WTC11 (cell line): ENCODE measurements around the gene NR1I2. TPM values are rescaled to one million over a fixed set of nuclear protein-coding genes. Genes with fewer than 3 reads are reported as not detected.

Experiments used
- ATAC-seq: fragments of 200-7000 bp; cut with Tn5 transposase; 2 replicates; pipeline ENCODE4 v1.10.0; 2021; ENCODE audit warnings: mild to moderate bottlenecking, moderate library complexity
- Bru-seq: library from RNA; stranded (reverse); fragments of 400-500 nt; gene quantifications from one replicate; lab custom pipeline; 2021; lab: Mats Ljungman, UMichigan
- CTCF ChIA-PET: fragments of 300-600 bp; sonication (Branson Sonifier 250); formaldehyde crosslinking; loops from one replicate; lab custom pipeline; 2021; ENCODE audit warnings: antibody characterized with exemption; lab: Charles Lee
- POLR2A ChIA-PET: fragments of 350-600 bp; sonication (Branson Sonifier 250); formaldehyde crosslinking; loops from one replicate; lab custom pipeline; 2021; ENCODE audit warnings: antibody characterized with exemption; lab: Charles Lee
- DNase-seq: peaks from one replicate; pipeline ENCODE4 v3.0.0; 2021; ENCODE audit warnings: low spot score
- H3K27ac Mint-ChIP-seq: 2 replicates; pipeline ENCODE4 v1.8.0; 2021; ENCODE audit warnings: mixed read lengths
- H3K27me3 Mint-ChIP-seq: 2 replicates; pipeline ENCODE4 v1.8.0; 2021; ENCODE audit warnings: low read depth, mild to moderate bottlenecking, moderate library complexity, mixed read lengths
- H3K36me3 Mint-ChIP-seq: 2 replicates; pipeline ENCODE4 v1.8.0; 2021; ENCODE audit warnings: mixed read lengths
- H3K4me1 Mint-ChIP-seq: 2 replicates; pipeline ENCODE4 v1.8.0; 2022; ENCODE audit warnings: mixed read lengths
- H3K4me3 Mint-ChIP-seq: 2 replicates; pipeline ENCODE4 v1.8.0; 2021; ENCODE audit warnings: mild to moderate bottlenecking, moderate library complexity, mixed read lengths
- H3K9me3 Mint-ChIP-seq: 2 replicates; pipeline ENCODE4 v1.8.0; 2021; ENCODE audit warnings: mixed read lengths
- AR ChIP-seq: fragments of 250-450 bp; sonication (Bioruptor Pico); IDR thresholded peaks from 2 replicates; pipeline ENCODE4 v1.9.0; 2021; ENCODE audit warnings: mild to moderate bottlenecking
- ATF3 ChIP-seq: sonication (generic); formaldehyde crosslinking; conservative IDR thresholded peaks from 2 replicates; pipeline ENCODE4 v1.8.1; 2022; ENCODE audit warnings: mild to moderate bottlenecking, missing genetic modification reagents
- CDX4 ChIP-seq: fragments of 250-450 bp; sonication (Bioruptor Pico); IDR thresholded peaks from 2 replicates; pipeline ENCODE4 v1.9.0; 2021; ENCODE audit warnings: moderate library complexity, mild to moderate bottlenecking, inconsistent platforms, borderline replicate concordance
- CREM ChIP-seq: sonication (generic); formaldehyde crosslinking; IDR thresholded peaks from 2 replicates; pipeline ENCODE4 v1.8.1; 2022; ENCODE audit warnings: mild to moderate bottlenecking, missing genetic modification reagents, moderate library complexity
- ERG ChIP-seq: fragments of 250-450 bp; sonication (Bioruptor Pico); IDR thresholded peaks from 2 replicates; pipeline ENCODE4 v1.8.0; 2021; ENCODE audit warnings: mild to moderate bottlenecking
- FOXP4 ChIP-seq: sonication (generic); formaldehyde crosslinking; IDR thresholded peaks from 2 replicates; pipeline ENCODE4 v1.8.0; 2022; ENCODE audit warnings: mild to moderate bottlenecking, missing genetic modification reagents
- IRF1 ChIP-seq: sonication (generic); formaldehyde crosslinking; IDR thresholded peaks from 2 replicates; pipeline ENCODE4 v1.8.0; 2023; ENCODE audit warnings: missing genetic modification reagents
- JUN ChIP-seq: sonication (generic); formaldehyde crosslinking; IDR thresholded peaks from 2 replicates; pipeline ENCODE4 v1.8.0; 2023; ENCODE audit warnings: mild to moderate bottlenecking, missing genetic modification reagents
- KAT7 ChIP-seq: sonication (generic); formaldehyde crosslinking; IDR thresholded peaks from 2 replicates; pipeline ENCODE4 v1.8.1; 2023; ENCODE audit warnings: missing genetic modification reagents, mild to moderate bottlenecking, borderline replicate concordance
- NR1H2 ChIP-seq: sonication (generic); formaldehyde crosslinking; IDR thresholded peaks from 2 replicates; pipeline ENCODE4 v1.9.0; 2021; ENCODE audit warnings: mild to moderate bottlenecking, moderate library complexity, missing genetic modification reagents
- OVOL2 ChIP-seq: fragments of 250-450 bp; sonication (Bioruptor Pico); IDR thresholded peaks from 2 replicates; pipeline ENCODE4 v1.9.0; 2021; ENCODE audit warnings: mild to moderate bottlenecking, borderline replicate concordance
- PRRX2 ChIP-seq: fragments of 250-450 bp; sonication (Bioruptor Pico); IDR thresholded peaks from 2 replicates; pipeline ENCODE4 v1.8.0; 2021; ENCODE audit warnings: mild to moderate bottlenecking
- SMAD3 ChIP-seq: sonication (generic); formaldehyde crosslinking; IDR thresholded peaks from 2 replicates; pipeline ENCODE4 v1.8.0; 2022; ENCODE audit warnings: missing genetic modification reagents, mild to moderate bottlenecking, borderline replicate concordance
- SOX15 ChIP-seq: fragments of 250-450 bp; sonication (Bioruptor Pico); IDR thresholded peaks from 2 replicates; pipeline ENCODE4 v1.9.0; 2021; ENCODE audit warnings: mild to moderate bottlenecking
- TCF7 ChIP-seq: sonication (generic); formaldehyde crosslinking; IDR thresholded peaks from 2 replicates; pipeline ENCODE4 v1.8.0; 2022; ENCODE audit warnings: mild to moderate bottlenecking, low read depth, missing genetic modification reagents, moderate library complexity
- TEAD1 ChIP-seq: sonication (generic); formaldehyde crosslinking; IDR thresholded peaks from 2 replicates; pipeline ENCODE4 v1.8.0; 2022; ENCODE audit warnings: mild to moderate bottlenecking, missing genetic modification reagents
- TP53 ChIP-seq: sonication (generic); formaldehyde crosslinking; IDR thresholded peaks from 2 replicates; pipeline ENCODE4 v1.8.1; 2023; ENCODE audit warnings: mild to moderate bottlenecking, missing genetic modification reagents
- ZNF219 ChIP-seq: sonication (generic); formaldehyde crosslinking; IDR thresholded peaks from 2 replicates; pipeline ENCODE4 v1.8.0; 2023; ENCODE audit warnings: missing genetic modification reagents, mild to moderate bottlenecking, borderline replicate concordance
- ZNF263 ChIP-seq: sonication (generic); formaldehyde crosslinking; IDR thresholded peaks from 2 replicates; pipeline ENCODE4 v1.8.1; 2022; ENCODE audit warnings: low read depth, mild to moderate bottlenecking, moderate library complexity, missing genetic modification reagents
- ZNF281 ChIP-seq: sonication (generic); formaldehyde crosslinking; IDR thresholded peaks from 2 replicates; pipeline ENCODE4 v1.8.0; 2023; ENCODE audit warnings: mild to moderate bottlenecking, missing genetic modification reagents
- ZNF423 ChIP-seq: fragments of 250-450 bp; sonication (Bioruptor Pico); IDR thresholded peaks from 2 replicates; pipeline ENCODE4 v2.1.2; 2022; ENCODE audit warnings: mild to moderate bottlenecking, moderate library complexity
- ZSCAN18 ChIP-seq: fragments of 250-450 bp; sonication (Bioruptor Pico); IDR thresholded peaks from 2 replicates; pipeline ENCODE4 v2.1.2; 2022; ENCODE audit warnings: mild to moderate bottlenecking, moderate library complexity
- long read RNA-seq, 3 experiments: library from RNA in 1 of 3; library from capped mRNA in 1 of 3; library from polyadenylated mRNA in 1 of 3; unstranded in 2 of 3; stranded (forward) in 1 of 3; transcript quantifications; one replicate each; pipeline ENCODE4 v2.0.0, GENCODE V29; 2021
- total RNA-seq: library from RNA; stranded (reverse); gene quantifications from 3 replicates; pipeline ENCODE4 v1.2.3, GENCODE V29; 2021

NR1I2 gene
- total RNA-seq: 1.7 to 2.8 TPM (median 2.7 TPM) in 3 replicates
- Bru-seq, nascent RNA: percentile 38 among the genes with signal in this experiment
- long read RNA-seq, experiment 1, partial matches to known transcripts: 3 of 9 reads
- long read RNA-seq, experiment 1, other reads (novel, unspliced or antisense): 6 of 9 reads
- long read RNA-seq, experiment 2, partial matches to known transcripts: 2 of 3 reads
- long read RNA-seq, experiment 2, other reads (novel, unspliced or antisense): 1 of 3 reads
- long read RNA-seq, experiment 3: 0 reads

GRCh38 chr3:119781330-119782198 is at the start of gene NR1I2:
NR1I2 (plus strand) TSS chr3:119782101.
- ATAC-seq (peak; percentile 36; the same call in 1 of the 2 replicates), DNase-seq (no peak)
- H3K27me3 Mint-ChIP-seq: no peaks in the 10 kb centered on the region; the same call in 1 of the 2 replicates
- H3K9me3 Mint-ChIP-seq: peaks cover 5% of the 10 kb centered on the region
- ChIA-PET CTCF (no interaction called here), POLR2A (no interaction called here)
- no peak within 1 kb of the TSS for H3K27ac Mint-ChIP-seq
- H3K4me1 Mint-ChIP-seq: no peaks in the 10 kb centered on the region
- no peak within 1 kb of the TSS for H3K4me3 Mint-ChIP-seq
- TF ChIP-seq ATF3 (CRISPR knock-in tag) (no peak), ZNF281 (CRISPR knock-in tag) (no peak), TP53 (no peak), TEAD1 (no peak), ERG (no peak), IRF1 (CRISPR knock-in tag) (no peak), FOXP4 (CRISPR knock-in tag) (no peak), JUN (CRISPR knock-in tag) (no peak), PRRX2 (CRISPR knock-in tag) (no peak), SMAD3 (no peak), ZNF263 (CRISPR knock-in tag) (no peak)
- TF ChIP-seq, all 79 proteins: peak for 0
- no peaks in the 10 kb centered on the region for H3K36me3 Mint-ChIP-seq

- DNase-seq (no peak), ATAC-seq (no peak)
- H3K27ac Mint-ChIP-seq: no peak overlapping the region
- H3K36me3 Mint-ChIP-seq: no peaks in the 10 kb centered on the region
- POLR2A ChIA-PET: no interaction called here
- no peaks in the 10 kb centered on the region for H3K27me3 Mint-ChIP-seq
- no peaks in the 10 kb centered on the region for H3K9me3 Mint-ChIP-seq
- H3K4me1 Mint-ChIP-seq: 0 out of 2 replicates have a peak, but pooled peaks cover 4% of the 10 kb centered on the region
- CTCF ChIA-PET: interaction anchor here (1.4 kb wide), 2 partner anchors 9 to 44 kb away, joined by 4 to 6 read pairs; no protein-coding TSS in a partner anchor
- H3K4me3 Mint-ChIP-seq: no peak overlapping the region
- no peak for TF ChIP-seq AR (CRISPR knock-in tag)
- TF ChIP-seq TCF7 (CRISPR knock-in tag): no peak
- no peak for TF ChIP-seq ZNF219 (CRISPR knock-in tag)
- no peak for TF ChIP-seq CREM
- TF ChIP-seq ZSCAN18 (CRISPR knock-in tag): no peak
- no peak for TF ChIP-seq ZNF423
- no peak for TF ChIP-seq NR1H2 (CRISPR knock-in tag)
- TF ChIP-seq OVOL2 (CRISPR knock-in tag): no peak
- no peak for TF ChIP-seq SOX15 (CRISPR knock-in tag)
- no peak for TF ChIP-seq KAT7 (CRISPR knock-in tag)
- no peak for TF ChIP-seq CDX4 (CRISPR knock-in tag)
These were observed 48.1 kb upstream of the NR1I2 start for GRCh38 chr3:119733812-119734211.
